Activated T-helper 9 cell treated with anti-CD3 and anti-CD28 coated beads, Interleukin-2, amount 50 U/mL, for 16 hours (primary cell): ENCODE data around the gene CLCN4.

Source experiments
- DNase-seq: peaks from one replicate; pipeline ENCODE4 v3.0.0-alpha.2; 2020; ENCODE audit warnings: low read depth

Gene CLCN4

GRCh38 chrX:10244915-10245622 lies 88.3 kb downstream of the CLCN4 start:
- no peak for DNase-seq

GRCh38 chrX:10245886-10246285 lies 89.1 kb downstream of the CLCN4 start:
- no peak for DNase-seq

DNA sequence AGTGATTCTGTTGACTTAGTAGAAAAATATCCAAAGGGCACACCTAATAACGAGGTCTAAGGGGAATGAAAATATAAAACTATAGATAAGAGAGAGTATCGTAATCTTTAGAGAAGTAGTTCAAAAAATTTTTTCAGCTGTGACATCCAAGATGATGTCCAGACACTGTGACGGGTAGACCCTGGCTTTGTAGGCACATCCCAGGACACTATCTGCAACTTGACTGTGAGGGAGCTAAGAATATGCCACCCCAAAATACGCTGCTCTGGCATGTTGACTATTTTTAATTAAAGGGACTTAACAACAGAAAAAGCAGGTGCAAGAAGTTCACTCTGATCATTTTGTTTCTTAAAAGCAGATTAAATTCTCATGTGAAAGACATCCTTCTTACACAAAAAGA lies 89.5 kb downstream of the CLCN4 start:
- no peak for DNase-seq

DNA sequence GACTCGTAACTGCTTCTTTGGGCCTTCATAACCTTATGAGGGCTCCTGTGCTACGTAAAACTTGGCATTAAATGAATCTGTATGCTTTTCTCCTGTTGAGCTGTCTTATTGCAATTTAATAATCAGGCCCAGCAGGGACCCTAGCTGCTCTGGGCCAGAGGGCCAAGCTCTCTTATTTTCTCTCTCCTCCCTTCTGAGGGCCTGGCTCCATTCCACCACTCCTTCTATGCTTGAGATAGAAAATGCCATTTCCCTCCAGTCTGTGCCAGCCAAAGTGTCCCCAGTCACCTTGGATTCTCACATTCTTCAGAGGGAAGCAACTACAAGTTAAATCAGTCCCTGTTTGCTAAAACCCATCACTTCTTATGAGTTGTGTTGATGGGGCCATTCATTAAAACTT lies 90.1 kb downstream of the CLCN4 start:
- no peak for DNase-seq

DNA sequence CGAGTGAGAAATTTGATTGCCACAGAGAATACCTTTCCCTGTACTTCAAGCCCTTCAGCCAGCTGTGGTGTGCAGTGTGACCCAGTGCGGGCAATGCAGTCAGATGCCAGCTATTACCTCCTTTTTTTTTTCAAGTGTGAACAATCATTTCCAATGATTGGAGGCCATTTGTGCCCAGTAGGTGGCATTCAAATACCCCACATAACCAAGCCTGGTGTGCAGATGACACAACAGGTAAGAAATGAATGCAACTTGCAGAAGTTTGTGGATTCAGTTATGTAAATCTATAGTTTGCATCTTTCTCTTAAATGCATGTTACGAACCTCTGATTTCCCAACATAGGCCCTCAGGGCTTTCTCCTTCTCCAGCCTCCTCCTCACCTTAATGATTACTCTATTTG lies 98.0 kb downstream of the CLCN4 start:
- no peak for DNase-seq

- DNase-seq, result no peak
Observed at GRCh38 chrX:10259716-10260115, 102.9 kb downstream of the CLCN4 start.

- DNase-seq, result no peak
Observed at GRCh38 chrX:10265775-10266174, 109.0 kb downstream of the CLCN4 start.

DNA sequence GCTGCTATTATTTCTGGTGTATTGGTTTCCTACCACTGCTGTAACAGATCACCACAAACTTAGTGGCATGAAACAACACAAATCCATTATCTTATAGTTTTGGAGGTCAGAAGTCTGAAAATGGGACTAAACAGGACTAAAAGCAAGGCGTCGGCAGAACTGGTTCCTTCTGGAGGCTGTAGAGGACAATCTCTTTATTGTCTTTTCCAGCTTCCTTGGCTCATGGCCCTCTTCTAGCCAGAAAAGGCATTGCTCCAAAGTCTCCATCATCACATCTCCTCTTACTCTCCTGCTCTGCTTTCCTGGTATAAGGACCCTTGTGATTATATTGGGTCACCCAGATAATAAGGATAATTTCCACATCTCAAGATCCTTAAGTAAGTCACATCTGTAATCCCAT lies 121.9 kb downstream of the CLCN4 start:
- no peak for DNase-seq

DNA sequence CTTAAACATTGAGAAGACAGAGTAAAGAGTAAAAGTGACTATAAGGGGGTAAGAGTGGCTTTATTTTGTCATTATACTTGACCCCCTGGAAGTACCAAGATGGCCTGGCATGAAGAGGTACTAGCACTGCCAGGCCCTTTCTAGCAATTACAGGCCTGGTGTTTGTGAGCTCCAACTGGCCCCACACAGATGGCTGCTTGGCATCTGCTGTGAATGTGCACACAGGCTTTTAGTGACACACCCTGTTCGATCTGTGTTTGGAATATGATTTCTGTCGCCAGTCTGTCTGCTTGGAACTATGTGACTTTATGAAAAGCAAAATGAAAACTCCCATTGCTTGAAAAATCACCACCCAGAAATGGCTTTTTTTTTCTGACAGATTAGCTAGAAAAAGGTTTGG lies 123.3 kb downstream of the CLCN4 start:
- no peak for DNase-seq

DNA sequence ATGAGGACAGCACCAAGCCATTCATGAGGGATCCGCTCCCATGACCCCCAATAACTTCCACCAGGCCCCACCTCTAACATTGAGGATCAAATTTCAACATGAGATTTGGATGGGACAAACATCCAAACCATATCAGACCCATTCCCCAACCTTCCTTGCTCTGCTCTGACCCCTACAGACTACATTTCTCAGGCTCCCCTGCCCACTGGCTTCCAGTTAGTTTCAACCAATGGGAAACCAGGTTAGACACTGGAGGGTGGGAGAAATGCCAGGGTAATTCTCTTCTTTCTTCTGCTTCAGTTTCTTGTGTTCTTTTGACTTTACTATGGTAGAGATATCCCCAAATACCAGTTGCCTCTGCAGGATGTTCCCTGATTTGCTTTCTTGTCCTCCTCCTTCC lies 125.7 kb downstream of the CLCN4 start:
- DNase-seq, result no peak

GRCh38 chrX:10286195-10286594 lies 129.4 kb downstream of the CLCN4 start:
- no peak for DNase-seq
